KMS-11 (cell line): ENCODE results near the gene PKLR.

ENCODE experiments used
- H2AFZ ChIP-seq: fragments of 200-600 bp; sonication (generic); 2 replicates; pipeline ENCODE4 v1.6.1; 2016; ENCODE audit warnings: antibody characterized with exemption, mixed run types, low read depth
- H3K27ac ChIP-seq: fragments of 200-600 bp; sonication (generic); 2 replicates; pipeline ENCODE4 v1.6.1; 2016; ENCODE audit warnings: mild to moderate bottlenecking, mixed run types
- H3K27me3 ChIP-seq: fragments of 200-600 bp; sonication (generic); 2 replicates; pipeline ENCODE4 v1.6.1; 2017; ENCODE audit warnings: mild to moderate bottlenecking, low read depth, mixed run types, moderate library complexity; ENCODE audit not compliant: insufficient read depth
- H3K36me3 ChIP-seq: fragments of 200-600 bp; sonication (generic); 2 replicates; pipeline ENCODE4 v1.6.1; 2017; ENCODE audit warnings: mild to moderate bottlenecking, mixed run types; ENCODE audit not compliant: insufficient read depth
- H3K4me1 ChIP-seq: fragments of 200-600 bp; sonication (generic); 2 replicates; pipeline ENCODE4 v1.6.1; 2016; ENCODE audit warnings: mild to moderate bottlenecking, low read depth, mixed run types; ENCODE audit not compliant: poor library complexity, severe bottlenecking
- H3K4me2 ChIP-seq: fragments of 200-600 bp; sonication (generic); 2 replicates; pipeline ENCODE4 v1.7.0; 2016; ENCODE audit warnings: mild to moderate bottlenecking, mixed run types
- H3K4me3 ChIP-seq: fragments of 200-600 bp; sonication (generic); IDR thresholded peaks from 2 replicates; pipeline ENCODE4 v1.6.1; 2017; ENCODE audit warnings: low read depth, low read length, mixed read lengths; ENCODE audit not compliant: insufficient read depth
- H3K79me2 ChIP-seq: fragments of 200-600 bp; sonication (generic); 2 replicates; pipeline ENCODE4 v1.6.1; 2016; ENCODE audit warnings: low read depth, mixed run types; ENCODE audit not compliant: insufficient read depth
- H3K9ac ChIP-seq: fragments of 200-600 bp; sonication (generic); 2 replicates; pipeline ENCODE4 v1.6.1; 2016; ENCODE audit warnings: mild to moderate bottlenecking, mixed run types
- H4K20me1 ChIP-seq: fragments of 200-600 bp; sonication (generic); 2 replicates; pipeline ENCODE4 v1.6.1; 2016; ENCODE audit warnings: mild to moderate bottlenecking, mixed run types; ENCODE audit not compliant: insufficient read depth
- CTCF ChIP-seq: fragments of 200-600 bp; sonication (generic); conservative IDR thresholded peaks from 2 replicates; pipeline ENCODE4 v1.6.1; 2017; ENCODE audit warnings: low read depth, mild to moderate bottlenecking, antibody characterized with exemption, low read length, moderate library complexity, mixed read lengths

PKLR gene

GRCh38 chr1:155304558-155305063 is 3.4 kb upstream of the PKLR start:
- H3K4me3 ChIP-seq: no peak overlapping the region
- no peak overlapping the region for H3K9ac ChIP-seq
- H3K27ac ChIP-seq: no peak overlapping the region
- no peaks in the 10 kb centered on the region for H3K27me3 ChIP-seq
- TF ChIP-seq CTCF: no peak
- H3K4me1 ChIP-seq: peaks cover 10% of the 10 kb centered on the region
- H3K79me2 ChIP-seq: peaks cover 10% of the 10 kb centered on the region
- H3K4me2 ChIP-seq: no peak overlapping the region
- no peaks in the 10 kb centered on the region for H4K20me1 ChIP-seq
- H2AFZ ChIP-seq: no peak overlapping the region
- H3K36me3 ChIP-seq: no peaks in the 10 kb centered on the region

GRCh38 chr1:155300553-155301329 is 497 bp downstream of the PKLR start:
- no peaks in the 10 kb centered on the region for H3K4me1 ChIP-seq
- H3K4me3 ChIP-seq: no peak overlapping the region
- H2AFZ ChIP-seq: no peak overlapping the region
- peaks cover 15% of the 10 kb centered on the region; the same call in 1 of the 2 replicates for H3K27me3 ChIP-seq
- no peak overlapping the region for H3K27ac ChIP-seq
- TF ChIP-seq CTCF: no peak
- no peaks in the 10 kb centered on the region for H3K36me3 ChIP-seq
- no peaks in the 10 kb centered on the region for H4K20me1 ChIP-seq
- no peak overlapping the region for H3K9ac ChIP-seq
- no peak overlapping the region for H3K4me2 ChIP-seq
- H3K79me2 ChIP-seq: no peaks in the 10 kb centered on the region

- no peak overlapping the region for H2AFZ ChIP-seq
- no peak overlapping the region for H3K4me3 ChIP-seq
- H3K27ac ChIP-seq: no peak overlapping the region
- H3K79me2 ChIP-seq: no peaks in the 10 kb centered on the region
- no peak overlapping the region for H3K9ac ChIP-seq
- peaks cover 15% of the 10 kb centered on the region; the same call in 1 of the 2 replicates for H3K27me3 ChIP-seq
- no peaks in the 10 kb centered on the region for H4K20me1 ChIP-seq
- no peak for TF ChIP-seq CTCF
- no peaks in the 10 kb centered on the region for H3K36me3 ChIP-seq
- no peak overlapping the region for H3K4me2 ChIP-seq
- H3K4me1 ChIP-seq: no peaks in the 10 kb centered on the region
Measured at GRCh38 chr1:155300024-155300423, 1.2 kb downstream of the PKLR start.

GRCh38 chr1:155297384-155297783 is 3.9 kb downstream of the PKLR start:
- Histone ChIP-seq H4K20me1 (no peaks in the 10 kb centered on the region), H3K27ac (no peak overlapping the region), H3K36me3 (no peaks in the 10 kb centered on the region), H3K9ac (no peak overlapping the region), H3K27me3 (peaks cover 27% of the 10 kb centered on the region; the same call in 1 of the 2 replicates), H3K4me1 (no peaks in the 10 kb centered on the region), H3K4me3 (no peak overlapping the region), H3K4me2 (no peak overlapping the region), H2AFZ (no peak overlapping the region), H3K79me2 (no peaks in the 10 kb centered on the region)
- TF ChIP-seq CTCF: no peak
